ENCODE results near the gene CLDN14. TPM values are rescaled to one million over a fixed set of nuclear protein-coding genes. Genes with fewer than 3 reads are reported as not detected.
A peak's percentile ranks its signal among the peaks of the same experiment; 100 is the strongest.

CLDN14 gene
- total RNA-seq, 2 donors from 2014 or later, result 0.20 to 0.37 TPM

- no peak for ATAC-seq
- intact Hi-C loops (cut with DNase I, micrococcal nuclease), result no loop called here
- no peak for DNase-seq
Observed at GRCh38 chr21:36452281-36452825, 27.6 kb downstream of the CLDN14 start.

GRCh38 chr21:36451506-36451905 is 28.4 kb downstream of the CLDN14 start:
- intact Hi-C loops (cut with DNase I, micrococcal nuclease), result no loop called here
- DNase-seq (no peak), ATAC-seq (no peak)

GRCh38 chr21:36450511-36450910 is 29.4 kb downstream of the CLDN14 start:
- no peak for ATAC-seq
- intact Hi-C loops (cut with DNase I, micrococcal nuclease), result no loop called here
- no peak for DNase-seq

- DNase-seq (no peak), ATAC-seq (no peak)
- intact Hi-C loops (cut with DNase I, micrococcal nuclease), result no loop called here
Observed at GRCh38 chr21:36446301-36446700, 33.6 kb downstream of the CLDN14 start.

- intact Hi-C loops (cut with DNase I, micrococcal nuclease), result no loop called here
- ATAC-seq (peak; percentile 64), DNase-seq (no peak)
Observed at GRCh38 chr21:36441715-36442114, 38.2 kb downstream of the CLDN14 start.

GRCh38 chr21:36437745-36438128 is 42.2 kb downstream of the CLDN14 start:
- ATAC-seq, result no peak
- intact Hi-C loops (cut with DNase I, micrococcal nuclease), result no loop called here
- no peak for DNase-seq

GRCh38 chr21:36436829-36437744 is 42.8 kb downstream of the CLDN14 start:
- no peak for DNase-seq
- intact Hi-C loops (cut with DNase I, micrococcal nuclease), result no loop called here
- no peak for ATAC-seq

- intact Hi-C loops (cut with DNase I, micrococcal nuclease), result no loop called here
- ATAC-seq (no peak), DNase-seq (no peak)
Observed at GRCh38 chr21:36434144-36434543, 45.8 kb downstream of the CLDN14 start.

GRCh38 chr21:36433059-36433709 is 46.7 kb downstream of the CLDN14 start:
- intact Hi-C loops (cut with DNase I, micrococcal nuclease), result no loop called here
- DNase-seq, result no peak
- no peak for ATAC-seq

- no peak for DNase-seq
- intact Hi-C loops (cut with DNase I, micrococcal nuclease), result no loop called here
- ATAC-seq, result no peak
Observed at GRCh38 chr21:36431252-36431651, 48.7 kb downstream of the CLDN14 start.

GRCh38 chr21:36430841-36431240 is 49.1 kb downstream of the CLDN14 start:
- no peak for ATAC-seq
- intact Hi-C loops (cut with DNase I, micrococcal nuclease), result no loop called here
- no peak for DNase-seq

GRCh38 chr21:36429947-36430546 is 49.9 kb downstream of the CLDN14 start:
- ATAC-seq (peak; percentile 40), DNase-seq (peak; percentile 24 to 55)
- intact Hi-C loops (cut with DNase I, micrococcal nuclease), result no loop called here

- intact Hi-C loops (cut with DNase I, micrococcal nuclease), result no loop called here
- DNase-seq (no peak), ATAC-seq (no peak)
Observed at GRCh38 chr21:36428761-36429432, 51.0 kb downstream of the CLDN14 start.

- intact Hi-C loops (cut with DNase I, micrococcal nuclease), result no loop called here
- ATAC-seq (no peak), DNase-seq (no peak)
Observed at GRCh38 chr21:36427502-36427901, 52.4 kb downstream of the CLDN14 start.

- intact Hi-C loops (cut with DNase I, micrococcal nuclease), result no loop called here
- ATAC-seq, result no peak
- no peak for DNase-seq
Observed at GRCh38 chr21:36425286-36425685, 54.6 kb downstream of the CLDN14 start.

- intact Hi-C loops (cut with DNase I, micrococcal nuclease), result no loop called here
- no peak for DNase-seq
- no peak for ATAC-seq
Observed at GRCh38 chr21:36424592-36424991, 55.3 kb downstream of the CLDN14 start.

GRCh38 chr21:36423771-36424433 is 56.0 kb downstream of the CLDN14 start:
- DNase-seq (no peak), ATAC-seq (no peak)
- intact Hi-C loops (cut with DNase I, micrococcal nuclease), result no loop called here

- intact Hi-C loops (cut with DNase I, micrococcal nuclease), result no loop called here
- peak; percentile 34 to 69 for DNase-seq
- ATAC-seq, result peak; percentile 66
Observed at GRCh38 chr21:36422279-36423098, 57.4 kb downstream of the CLDN14 start.

All from left colon (tissue), 2 donors.